ENCODE measurements around the gene BTBD2.

DNA sequence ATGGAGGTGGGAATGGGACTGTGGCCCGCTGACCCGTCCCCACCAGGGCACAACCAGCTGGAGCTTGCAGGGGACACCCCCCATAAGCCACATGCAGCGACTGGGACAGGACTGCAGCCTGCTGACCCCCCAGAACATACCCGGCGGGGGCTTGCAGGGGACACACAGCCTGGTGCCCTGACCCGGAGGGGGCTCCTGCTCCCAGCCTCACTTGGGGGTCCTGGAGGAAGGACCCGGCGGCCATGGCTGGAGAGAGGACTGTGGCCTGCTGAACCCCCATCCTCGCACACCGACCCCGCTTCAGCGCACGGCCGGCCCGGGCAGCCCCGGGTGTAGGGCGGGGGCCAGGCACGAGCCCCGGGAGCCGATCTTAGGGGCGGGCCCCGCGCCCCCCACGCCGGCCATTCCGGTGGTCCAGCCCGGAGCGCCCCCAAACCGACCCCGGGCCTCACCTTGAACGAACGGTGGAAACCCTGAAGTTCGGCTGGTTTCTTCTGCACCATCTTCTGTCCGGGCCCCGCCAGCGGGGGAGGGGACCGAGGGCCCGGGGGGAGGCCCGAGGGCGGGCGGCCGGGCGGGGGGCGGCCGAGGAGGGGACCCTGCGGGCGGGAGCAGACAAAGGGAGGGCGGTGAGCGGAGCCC is 35.0 kb upstream of the BTBD2 start:
- TF ChIP-seq POLR2AphosphoS5 (IDR thresholded peaks at IDR 0.05): no peak
- TF ChIP-seq, protein P1, sequence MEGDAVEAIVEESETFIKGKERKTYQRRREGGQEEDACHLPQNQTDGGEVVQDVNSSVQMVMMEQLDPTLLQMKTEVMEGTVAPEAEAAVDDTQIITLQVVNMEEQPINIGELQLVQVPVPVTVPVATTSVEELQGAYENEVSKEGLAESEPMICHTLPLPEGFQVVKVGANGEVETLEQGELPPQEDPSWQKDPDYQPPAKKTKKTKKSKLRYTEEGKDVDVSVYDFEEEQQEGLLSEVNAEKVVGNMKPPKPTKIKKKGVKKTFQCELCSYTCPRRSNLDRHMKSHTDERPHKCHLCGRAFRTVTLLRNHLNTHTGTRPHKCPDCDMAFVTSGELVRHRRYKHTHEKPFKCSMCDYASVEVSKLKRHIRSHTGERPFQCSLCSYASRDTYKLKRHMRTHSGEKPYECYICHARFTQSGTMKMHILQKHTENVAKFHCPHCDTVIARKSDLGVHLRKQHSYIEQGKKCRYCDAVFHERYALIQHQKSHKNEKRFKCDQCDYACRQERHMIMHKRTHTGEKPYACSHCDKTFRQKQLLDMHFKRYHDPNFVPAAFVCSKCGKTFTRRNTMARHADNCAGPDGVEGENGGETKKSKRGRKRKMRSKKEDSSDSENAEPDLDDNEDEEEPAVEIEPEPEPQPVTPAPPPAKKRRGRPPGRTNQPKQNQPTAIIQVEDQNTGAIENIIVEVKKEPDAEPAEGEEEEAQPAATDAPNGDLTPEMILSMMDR (IDR thresholded peaks at IDR 0.05): no peak

All from sigmoid colon (tissue), 4 donors.